ENCODE data around the gene LOC128125822.

The LOC128125822 gene

GRCh38 chr6:63526931-63527330 lies 45.3 kb upstream of the LOC128125822 start:
- Histone ChIP-seq H3K27me3 (ENCODE audit: low read depth, low read length) (peaks cover 27% of the 10 kb centered on the region), H3K4me3 (ENCODE audit: low read length) (no peak overlapping the region), H3K27ac (ENCODE audit: low read length) (no peak overlapping the region), H3K79me2 (ENCODE audit: low read length) (no peaks in the 10 kb centered on the region), H3K9ac (ENCODE audit: low read length) (no peak overlapping the region), H3K4me1 (ENCODE audit: low read length) (peaks cover 26% of the 10 kb centered on the region), H3K36me3 (replicated peaks; ENCODE audit: low read depth, low read length) (no peaks in the 10 kb centered on the region), H3K9me3 (ENCODE audit: insufficient read depth, low read length) (no peaks in the 10 kb centered on the region), H3K4me2 (ENCODE audit: low read length) (no peak overlapping the region), H2AFZ (ENCODE audit: low read depth, low read length) (no peak overlapping the region), H4K20me1 (ENCODE audit: insufficient read depth, low read length) (no peaks in the 10 kb centered on the region)
- no peak for TF ChIP-seq EZH2phosphoT487 (IDR thresholded peaks at IDR 0.05; ENCODE audit: low read depth)
- TF ChIP-seq, protein P1, sequence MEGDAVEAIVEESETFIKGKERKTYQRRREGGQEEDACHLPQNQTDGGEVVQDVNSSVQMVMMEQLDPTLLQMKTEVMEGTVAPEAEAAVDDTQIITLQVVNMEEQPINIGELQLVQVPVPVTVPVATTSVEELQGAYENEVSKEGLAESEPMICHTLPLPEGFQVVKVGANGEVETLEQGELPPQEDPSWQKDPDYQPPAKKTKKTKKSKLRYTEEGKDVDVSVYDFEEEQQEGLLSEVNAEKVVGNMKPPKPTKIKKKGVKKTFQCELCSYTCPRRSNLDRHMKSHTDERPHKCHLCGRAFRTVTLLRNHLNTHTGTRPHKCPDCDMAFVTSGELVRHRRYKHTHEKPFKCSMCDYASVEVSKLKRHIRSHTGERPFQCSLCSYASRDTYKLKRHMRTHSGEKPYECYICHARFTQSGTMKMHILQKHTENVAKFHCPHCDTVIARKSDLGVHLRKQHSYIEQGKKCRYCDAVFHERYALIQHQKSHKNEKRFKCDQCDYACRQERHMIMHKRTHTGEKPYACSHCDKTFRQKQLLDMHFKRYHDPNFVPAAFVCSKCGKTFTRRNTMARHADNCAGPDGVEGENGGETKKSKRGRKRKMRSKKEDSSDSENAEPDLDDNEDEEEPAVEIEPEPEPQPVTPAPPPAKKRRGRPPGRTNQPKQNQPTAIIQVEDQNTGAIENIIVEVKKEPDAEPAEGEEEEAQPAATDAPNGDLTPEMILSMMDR (IDR thresholded peaks at IDR 0.05; ENCODE audit: low read depth, low read length): no peak

DNA sequence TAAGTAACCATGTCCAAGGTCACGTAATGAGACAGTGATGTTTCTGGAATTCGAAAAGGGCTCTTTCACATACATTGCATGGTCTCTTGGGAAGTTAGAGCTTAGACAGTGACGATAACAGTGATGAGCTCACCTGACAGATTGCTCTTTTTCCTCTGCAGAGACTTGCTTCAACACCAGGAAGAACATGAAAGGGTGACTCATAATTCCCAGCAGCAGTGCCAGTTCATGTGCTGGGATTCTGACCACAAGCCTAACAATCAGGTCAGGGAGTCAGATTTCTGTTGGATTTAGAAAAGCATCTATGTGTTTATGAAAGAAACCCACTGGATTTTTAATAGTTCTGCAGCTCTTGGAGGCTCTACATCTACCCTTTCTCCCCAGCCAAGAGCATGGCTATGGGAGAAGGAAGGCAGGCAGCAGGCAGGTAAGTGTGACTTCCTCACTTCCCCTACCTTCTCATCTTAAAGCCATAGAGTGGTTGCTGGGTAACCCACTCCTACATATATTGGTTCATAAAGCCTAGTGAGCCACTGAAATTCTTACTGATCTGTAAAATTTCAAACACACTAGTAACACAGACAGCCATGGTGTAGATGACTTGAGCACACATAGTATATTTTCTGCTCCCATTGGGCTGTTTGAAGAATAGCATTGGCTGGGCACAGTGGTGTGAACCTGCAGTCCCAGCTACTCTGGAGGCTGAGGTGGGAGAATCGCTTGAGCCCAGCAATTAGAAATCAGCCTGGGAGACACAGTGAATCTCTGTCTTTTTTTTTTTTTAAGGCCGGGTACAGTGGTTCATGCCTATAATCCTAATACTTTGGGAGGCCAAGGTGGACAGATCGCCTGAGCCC lies 44.4 kb upstream of the LOC128125822 start:
- Histone ChIP-seq H3K4me1 (ENCODE audit: low read length) (peaks cover 26% of the 10 kb centered on the region), H3K4me3 (ENCODE audit: low read length) (no peak overlapping the region), H3K9me3 (ENCODE audit: insufficient read depth, low read length) (no peaks in the 10 kb centered on the region), H3K27ac (ENCODE audit: low read length) (no peak overlapping the region), H4K20me1 (ENCODE audit: insufficient read depth, low read length) (no peaks in the 10 kb centered on the region), H3K27me3 (ENCODE audit: low read depth, low read length) (peaks cover 20% of the 10 kb centered on the region), H3K79me2 (ENCODE audit: low read length) (no peaks in the 10 kb centered on the region), H2AFZ (ENCODE audit: low read depth, low read length) (no peak overlapping the region), H3K4me2 (ENCODE audit: low read length) (peak overlapping the region; percentile 4; the same call in 1 of the 2 replicates), H3K36me3 (replicated peaks; ENCODE audit: low read depth, low read length) (no peaks in the 10 kb centered on the region), H3K9ac (ENCODE audit: low read length) (no peak overlapping the region)
- TF ChIP-seq, protein P1 (IDR thresholded peaks at IDR 0.05; ENCODE audit: low read depth, low read length): no peak
- no peak for TF ChIP-seq EZH2phosphoT487 (IDR thresholded peaks at IDR 0.05; ENCODE audit: low read depth)

GRCh38 chr6:63529498-63529897 lies 42.8 kb upstream of the LOC128125822 start:
- Histone ChIP-seq H4K20me1 (ENCODE audit: insufficient read depth, low read length) (no peaks in the 10 kb centered on the region), H3K4me2 (ENCODE audit: low read length) (peak overlapping the region; percentile 50), H3K4me3 (ENCODE audit: low read length) (peak overlapping the region; percentile 10; the same call in 1 of the 2 replicates), H3K27me3 (ENCODE audit: low read depth, low read length) (peaks cover 20% of the 10 kb centered on the region), H3K9me3 (ENCODE audit: insufficient read depth, low read length) (no peaks in the 10 kb centered on the region), H3K79me2 (ENCODE audit: low read length) (no peaks in the 10 kb centered on the region), H2AFZ (ENCODE audit: low read depth, low read length) (no peak overlapping the region), H3K36me3 (replicated peaks; ENCODE audit: low read depth, low read length) (no peaks in the 10 kb centered on the region), H3K27ac (ENCODE audit: low read length) (no peak overlapping the region), H3K4me1 (ENCODE audit: low read length) (peaks cover 26% of the 10 kb centered on the region), H3K9ac (ENCODE audit: low read length) (no peak overlapping the region)
- no peak for TF ChIP-seq EZH2phosphoT487 (IDR thresholded peaks at IDR 0.05; ENCODE audit: low read depth)
- TF ChIP-seq, protein P1 (IDR thresholded peaks at IDR 0.05; ENCODE audit: low read depth, low read length): no peak

- TF ChIP-seq EZH2phosphoT487 (IDR thresholded peaks at IDR 0.05; ENCODE audit: low read depth): no peak
- TF ChIP-seq, protein P1 (IDR thresholded peaks at IDR 0.05; ENCODE audit: low read depth, low read length): no peak
- Histone ChIP-seq H3K4me1 (ENCODE audit: low read length) (peaks cover 22% of the 10 kb centered on the region), H3K9me3 (ENCODE audit: insufficient read depth, low read length) (no peaks in the 10 kb centered on the region), H3K27ac (ENCODE audit: low read length) (no peak overlapping the region), H3K27me3 (ENCODE audit: low read depth, low read length) (peaks cover 20% of the 10 kb centered on the region), H4K20me1 (ENCODE audit: insufficient read depth, low read length) (no peaks in the 10 kb centered on the region), H2AFZ (ENCODE audit: low read depth, low read length) (no peak overlapping the region), H3K36me3 (replicated peaks; ENCODE audit: low read depth, low read length) (no peaks in the 10 kb centered on the region), H3K4me3 (ENCODE audit: low read length) (no peak overlapping the region), H3K79me2 (ENCODE audit: low read length) (no peaks in the 10 kb centered on the region), H3K9ac (ENCODE audit: low read length) (no peak overlapping the region), H3K4me2 (ENCODE audit: low read length) (peak overlapping the region; percentile 50; the same call in 1 of the 2 replicates)
Observed at GRCh38 chr6:63530182-63530581, 42.1 kb upstream of the LOC128125822 start.
